Limb (tissue), 2 donors: Measurements from ENCODE around the gene LDB1.

Experiments
- DNase-seq, 2 donors: peaks; one replicate each; pipeline ENCODE4 v3.0.0-alpha.2; 2016; ENCODE audit errors: extremely low spot score in 2 of 2

The LDB1 gene

DNA sequence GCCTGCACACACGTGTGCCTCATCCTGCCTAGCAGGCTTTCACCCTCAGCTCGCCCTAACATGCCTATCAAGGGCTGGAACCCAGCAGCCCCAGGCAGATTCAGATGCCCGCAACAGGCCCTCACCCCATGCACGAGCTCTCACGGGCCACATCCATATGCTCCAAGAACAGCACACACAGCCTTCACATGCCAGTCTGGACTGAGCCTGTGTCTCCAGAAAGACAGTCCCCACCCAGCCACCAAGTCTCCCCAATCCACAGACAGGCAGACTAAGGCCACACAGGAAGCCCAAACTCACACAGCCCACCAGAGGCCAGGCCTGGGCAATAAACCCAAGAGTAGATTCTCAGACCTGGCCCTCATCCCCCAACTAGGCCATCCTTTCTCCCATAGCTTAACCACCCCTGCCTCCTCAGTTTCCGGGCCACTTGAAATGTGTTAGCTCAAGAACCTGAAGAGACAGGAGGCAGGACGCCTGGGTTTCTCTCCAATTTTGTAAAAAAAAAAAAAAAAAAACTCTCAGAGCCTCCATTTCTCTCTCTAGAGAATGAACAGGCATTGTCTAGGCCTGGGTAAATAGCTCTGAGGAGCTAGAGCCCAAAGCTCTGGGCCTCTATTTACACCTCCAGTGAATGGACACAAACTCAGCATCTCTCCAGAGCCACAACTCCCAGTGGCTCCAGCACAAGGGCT lies 6.8 kb downstream of the LDB1 start:
- DNase-seq: no peak

DNA sequence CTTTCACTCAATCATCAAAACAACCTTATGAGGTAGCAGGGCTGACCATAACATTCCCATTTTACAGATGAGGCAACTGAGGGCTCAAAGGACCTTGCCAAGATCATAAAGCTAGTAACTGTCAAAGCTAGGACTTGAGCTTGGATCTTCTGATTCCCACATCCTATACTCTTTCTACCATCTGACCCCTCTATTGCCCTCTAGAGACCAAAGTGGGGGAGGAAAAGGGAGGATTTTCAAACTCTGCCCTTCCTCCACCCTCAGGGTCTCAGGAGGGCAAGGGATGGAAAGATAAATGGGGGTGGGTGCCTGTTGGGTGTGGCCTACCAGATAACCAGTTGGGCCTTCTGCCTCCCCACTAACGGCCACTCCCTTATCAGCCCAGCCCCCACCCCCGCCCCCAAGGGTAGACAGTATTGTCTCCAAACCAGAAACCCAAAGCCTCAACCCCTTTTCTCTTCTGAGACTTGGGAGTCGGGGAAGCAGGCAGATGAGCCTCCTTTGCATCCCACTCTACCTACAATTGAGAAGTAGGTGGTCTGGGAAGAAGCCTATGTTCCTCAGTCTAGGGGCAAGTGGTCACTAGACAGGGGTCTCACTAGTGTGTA lies 7.9 kb downstream of the LDB1 start:
- no peak for DNase-seq

DNA sequence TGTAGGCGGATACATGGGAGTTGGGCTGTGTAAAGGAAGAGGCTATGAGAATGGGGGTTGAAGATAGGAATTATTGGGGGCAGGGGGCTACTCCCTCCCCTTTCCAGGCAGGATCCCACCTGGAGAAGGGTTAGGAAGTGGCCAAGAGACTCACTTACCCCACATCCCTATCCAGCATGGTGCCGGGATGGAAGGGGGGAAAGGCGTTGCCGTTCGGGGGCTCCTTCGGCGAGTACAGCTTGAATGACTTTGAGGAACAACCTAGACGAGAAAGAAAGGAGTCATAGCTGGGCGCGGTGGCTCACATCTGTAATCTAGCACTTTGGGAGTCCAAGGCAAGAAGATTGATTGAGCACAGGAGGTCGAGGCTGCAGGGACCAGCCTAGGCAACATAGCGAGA lies 8.9 kb downstream of the LDB1 start:
- DNase-seq: no peak

- no peak for DNase-seq
These were observed 10.7 kb downstream of the LDB1 start for GRCh38 chr10:102109166-102110116.

DNA sequence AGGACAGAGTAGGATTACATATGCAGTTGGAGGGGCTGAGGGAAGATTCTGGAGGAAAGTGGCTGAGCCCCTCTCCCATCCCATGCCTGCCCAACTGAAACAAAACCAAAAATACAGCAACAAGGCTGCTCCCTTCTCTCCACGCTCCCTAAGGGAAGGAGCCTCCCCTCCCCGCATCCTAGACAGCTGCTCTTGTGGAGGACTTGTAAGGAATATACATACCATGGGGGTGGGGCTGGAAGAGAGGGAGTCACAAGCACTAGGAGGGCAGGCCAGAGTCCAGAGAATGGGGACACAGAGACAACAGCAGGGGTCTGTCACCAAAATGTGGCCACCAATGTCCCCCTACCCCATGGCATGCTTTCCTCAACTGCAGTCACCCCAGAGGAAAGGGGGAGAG lies 13.2 kb downstream of the LDB1 start:
- DNase-seq: no peak

GRCh38 chr10:102102421-102102820 lies 17.7 kb downstream of the LDB1 start:
- DNase-seq: no peak

DNA sequence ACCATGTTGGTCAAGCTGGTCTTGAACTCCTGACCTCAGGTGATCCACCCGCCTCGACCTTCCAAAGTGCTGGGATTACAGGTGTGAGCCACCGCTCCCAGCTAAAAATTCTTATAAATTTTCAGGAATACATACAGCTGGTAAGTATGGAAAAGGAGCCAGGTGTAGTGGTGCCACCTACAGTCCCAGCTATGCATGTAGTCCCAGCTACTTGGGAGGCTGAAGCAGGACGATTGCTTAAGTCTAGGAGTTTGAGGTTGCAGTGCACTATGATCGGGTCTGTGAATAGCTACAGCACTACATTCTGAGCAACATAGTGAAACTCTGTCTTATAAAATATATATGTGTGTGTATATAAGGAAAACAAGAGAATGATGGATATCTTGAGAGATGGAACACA lies 19.0 kb downstream of the LDB1 start:
- no peak for DNase-seq

DNA sequence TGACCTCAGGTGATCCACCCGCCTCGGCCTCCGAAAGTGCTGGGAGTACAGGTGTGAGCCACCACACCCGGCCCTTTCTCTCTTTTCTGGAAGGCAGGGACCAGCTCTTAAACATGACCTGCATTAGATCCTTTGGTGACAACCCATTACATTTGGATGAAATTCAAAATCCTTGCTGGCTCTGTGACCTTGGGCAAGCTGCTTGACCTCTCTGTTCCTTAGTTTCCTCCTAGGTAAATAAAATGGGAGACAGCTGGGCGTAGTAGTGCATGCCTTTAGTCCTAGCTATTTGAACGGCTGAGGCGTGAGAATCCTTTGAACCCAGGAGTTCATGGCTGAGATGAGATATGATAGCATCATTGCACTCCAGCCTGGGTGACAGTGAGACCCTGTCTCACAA lies 23.7 kb downstream of the LDB1 start:
- DNase-seq: no peak

GRCh38 chr10:102090772-102091171 lies 29.4 kb downstream of the LDB1 start:
- no peak for DNase-seq

- no peak for DNase-seq
These were observed 34.0 kb downstream of the LDB1 start for GRCh38 chr10:102086196-102086595.

DNA sequence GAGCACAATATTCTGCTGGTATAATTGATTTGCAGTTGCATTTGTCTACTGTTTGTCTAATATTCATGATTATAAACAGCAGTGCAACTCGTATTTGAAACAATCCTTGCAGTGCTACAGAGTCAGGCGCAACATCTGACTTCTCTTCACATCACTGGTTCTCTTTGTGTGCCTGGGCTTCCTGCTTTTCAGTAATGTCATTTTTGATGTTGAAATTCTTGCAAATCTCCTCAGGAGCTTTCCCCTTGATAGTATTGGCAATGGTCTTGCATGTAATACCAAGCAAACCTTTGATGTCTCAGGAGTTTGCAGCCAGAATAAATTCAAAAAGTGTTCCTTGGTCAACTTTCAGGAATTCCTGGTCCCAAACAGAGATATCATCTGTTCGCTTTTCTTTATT lies 34.8 kb downstream of the LDB1 start:
- DNase-seq: no peak

DNA sequence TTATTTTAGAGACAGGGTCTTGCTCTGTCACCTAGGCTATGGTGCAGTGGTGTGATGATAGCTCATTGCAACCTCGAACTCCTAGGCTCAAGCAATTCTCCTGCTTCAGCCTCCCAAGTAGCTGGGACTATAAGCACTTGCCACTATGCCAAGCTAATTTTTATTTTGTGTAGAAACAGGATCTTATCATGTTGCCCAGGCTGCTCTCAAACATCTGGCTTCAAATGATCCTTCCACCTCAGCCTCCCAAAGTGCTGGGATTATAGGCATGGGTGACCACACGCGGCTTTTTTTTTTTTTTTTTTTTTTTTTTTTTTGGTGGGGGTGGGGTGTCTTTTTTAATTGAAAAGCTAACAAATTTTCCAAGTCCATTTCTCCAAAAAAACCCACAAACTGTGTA lies 36.6 kb downstream of the LDB1 start:
- DNase-seq: no peak

DNA sequence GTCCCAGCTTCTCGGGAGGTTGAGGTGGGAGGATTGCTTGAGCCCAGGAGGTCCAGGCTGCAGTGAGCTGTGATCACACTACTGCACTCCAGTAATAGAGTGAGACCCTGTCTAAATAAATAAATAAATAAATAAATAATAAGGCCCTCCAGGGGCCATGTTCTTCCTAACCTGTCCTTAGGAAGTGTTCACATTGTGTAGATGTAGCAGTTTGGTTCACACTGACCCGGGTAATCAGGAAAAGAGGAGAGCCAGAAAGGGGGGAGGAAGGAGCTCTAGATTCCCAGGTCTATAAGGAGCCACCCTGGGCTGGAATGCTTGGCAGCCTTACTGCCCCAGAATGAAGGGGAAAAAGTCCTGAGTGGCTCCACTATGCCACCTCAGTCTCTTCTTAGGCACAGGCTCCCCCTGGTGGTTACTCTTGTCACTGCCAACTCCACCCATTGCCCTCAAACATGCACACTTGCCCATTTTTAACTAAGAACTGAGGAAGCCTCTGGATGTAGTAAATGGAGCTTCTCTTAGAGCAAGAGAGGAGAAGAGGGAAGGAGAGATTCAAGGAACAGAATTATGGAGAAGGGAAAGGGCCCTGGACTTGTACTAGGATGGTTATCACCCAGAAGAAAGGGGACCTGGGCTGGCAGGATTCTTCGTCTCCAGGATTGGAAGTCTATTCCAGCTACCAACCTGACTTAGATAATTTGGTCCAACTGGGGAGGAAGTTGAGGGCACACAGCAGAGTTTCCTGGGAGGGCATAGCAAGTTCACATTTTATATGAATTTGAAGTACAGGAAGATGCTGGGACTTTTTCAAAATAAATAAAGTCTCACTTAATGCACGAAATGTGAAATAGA lies 47.3 kb downstream of the LDB1 start:
- peak; percentile 74 to 81 for DNase-seq

- no peak for DNase-seq
These were observed 51.1 kb downstream of the LDB1 start for GRCh38 chr10:102069071-102069470.

DNA sequence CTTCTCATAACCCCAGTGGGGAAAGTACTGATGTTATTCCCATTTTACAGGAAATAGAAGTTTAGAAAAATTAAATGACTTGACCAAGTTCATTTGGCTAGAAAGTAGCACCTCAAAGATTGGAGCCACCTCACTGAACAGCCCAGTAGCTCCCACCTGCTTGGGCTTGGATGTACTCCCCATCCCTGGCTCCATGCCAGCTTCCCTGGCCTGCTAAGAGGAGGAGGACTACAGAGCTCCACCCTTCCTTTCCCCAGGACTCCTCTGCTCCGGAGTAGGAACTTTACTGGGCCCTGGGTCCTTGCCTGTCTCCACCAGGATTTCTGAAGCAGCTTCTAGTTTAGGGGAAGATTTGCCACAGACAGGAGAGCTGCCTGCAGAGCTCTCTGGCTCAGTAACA lies 52.0 kb downstream of the LDB1 start:
- no peak for DNase-seq

DNA sequence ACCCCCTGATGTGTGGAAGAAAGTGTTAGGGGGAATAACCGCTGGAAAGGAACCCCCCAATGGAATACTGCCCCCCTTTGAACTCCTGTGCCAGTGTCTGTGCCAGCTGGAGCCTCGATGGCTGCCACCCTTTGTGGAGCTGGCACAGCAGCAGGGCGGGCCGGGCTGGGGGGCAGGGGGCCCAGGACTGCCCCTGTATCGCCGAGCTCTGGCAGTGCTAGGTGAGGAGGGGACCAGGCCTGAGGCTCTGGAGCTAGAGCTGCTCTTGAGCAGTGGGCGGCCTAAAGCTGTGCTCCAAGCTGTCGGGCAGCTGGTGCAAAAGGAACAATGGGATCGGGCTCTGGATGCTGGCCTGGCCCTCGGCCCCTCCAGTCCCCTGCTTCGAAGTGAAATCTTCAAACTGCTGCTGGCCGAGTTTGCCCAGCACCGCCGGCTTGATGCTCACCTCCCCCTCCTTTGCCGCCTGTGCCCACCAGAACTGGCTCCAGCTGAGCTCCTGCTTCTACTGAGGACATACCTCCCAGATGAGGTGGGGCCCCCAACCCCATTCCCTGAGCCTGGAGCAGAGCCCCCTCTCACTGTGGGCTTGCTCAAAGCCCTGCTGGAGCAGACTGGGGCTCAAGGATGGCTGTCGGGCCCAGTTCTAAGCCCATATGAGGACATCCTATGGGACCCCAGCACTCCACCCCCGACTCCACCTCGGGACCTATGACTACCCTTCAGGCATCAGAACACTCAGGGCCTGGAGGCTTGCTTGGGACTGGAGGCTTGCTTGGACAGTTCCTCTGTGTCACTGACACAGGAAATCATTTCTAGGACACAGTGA lies 52.9 kb downstream of the LDB1 start:
- DNase-seq: no peak

- no peak for DNase-seq
These were observed 53.6 kb downstream of the LDB1 start for GRCh38 chr10:102066399-102067088.

DNA sequence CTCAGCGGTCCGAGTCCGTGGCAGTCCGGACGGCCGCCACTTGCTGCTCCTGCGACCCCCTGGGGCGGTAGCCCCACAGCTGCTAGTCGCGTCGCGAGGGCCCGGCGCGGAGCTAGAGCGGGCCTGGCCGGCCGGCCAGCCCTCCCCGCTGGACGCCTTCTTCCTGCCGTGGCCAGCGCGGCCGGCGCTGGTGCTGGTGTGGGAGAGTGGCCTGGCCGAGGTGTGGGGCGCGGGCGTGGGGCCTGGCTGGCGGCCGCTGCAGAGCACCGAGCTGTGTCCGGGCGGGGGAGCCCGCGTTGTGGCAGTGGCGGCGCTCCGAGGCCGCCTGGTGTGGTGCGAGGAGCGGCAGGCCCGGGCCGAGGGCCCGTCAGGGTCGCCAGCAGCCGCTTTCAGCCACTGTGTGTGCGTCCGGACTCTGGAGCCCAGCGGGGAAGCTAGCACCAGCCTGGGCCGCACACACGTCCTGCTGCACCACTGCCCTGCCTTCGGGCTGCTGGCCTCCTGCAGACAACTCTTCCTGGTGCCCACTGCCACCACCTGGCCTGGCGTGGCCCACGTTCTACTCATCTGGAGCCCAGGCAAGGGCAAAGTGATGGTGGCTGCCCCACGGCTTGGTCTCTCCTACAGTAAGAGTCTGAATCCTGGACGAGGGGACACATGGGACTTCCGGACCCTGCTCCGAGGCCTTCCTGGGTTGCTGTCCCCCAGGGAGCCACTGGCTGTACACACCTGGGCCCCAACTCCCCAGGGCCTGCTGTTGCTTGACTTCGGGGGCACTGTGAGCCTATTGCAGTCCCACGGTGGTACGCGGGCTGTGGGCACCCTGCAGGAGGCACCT lies 54.4 kb downstream of the LDB1 start:
- DNase-seq: peak; percentile 13 to 66
